Tongue (tissue), 2 donors: Measurements from ENCODE around the gene ZNF549. TPM values are rescaled to one million over a fixed set of nuclear protein-coding genes. Genes with fewer than 3 reads are reported as not detected.

ENCODE experiments used
- DNase-seq: peaks from one replicate; pipeline ENCODE4 v3.0.0-alpha.2; 2015
- total RNA-seq: library from RNA; depleted of rRNA; stranded (reverse); fragments of >200 nt; gene quantifications from one replicate; pipeline ENCODE4 v1.2.3, GENCODE V29; 2014

Gene ZNF549
- total RNA-seq, 1 donor from 2014 or later: 9.3 TPM

DNA sequence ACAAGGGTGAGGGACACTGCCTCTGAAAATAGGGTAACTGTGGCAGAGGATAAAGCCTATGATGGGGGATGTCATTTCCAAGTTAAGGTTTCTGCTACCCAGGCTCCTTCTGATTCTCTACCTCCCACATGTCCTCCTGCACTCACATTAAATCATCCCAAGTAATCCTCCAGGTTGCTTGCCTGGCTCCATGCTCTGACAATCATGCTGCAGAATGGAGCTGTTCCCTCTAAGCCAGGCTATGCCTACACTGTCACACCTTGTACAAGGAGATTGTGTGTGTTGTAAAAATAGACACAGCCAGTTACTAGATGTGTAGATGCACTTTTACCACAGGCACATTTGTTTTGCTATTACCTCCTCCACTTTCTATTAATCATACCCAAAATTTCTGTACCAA lies 43.6 kb downstream of the ZNF549 start:
- DNase-seq: no peak

DNA sequence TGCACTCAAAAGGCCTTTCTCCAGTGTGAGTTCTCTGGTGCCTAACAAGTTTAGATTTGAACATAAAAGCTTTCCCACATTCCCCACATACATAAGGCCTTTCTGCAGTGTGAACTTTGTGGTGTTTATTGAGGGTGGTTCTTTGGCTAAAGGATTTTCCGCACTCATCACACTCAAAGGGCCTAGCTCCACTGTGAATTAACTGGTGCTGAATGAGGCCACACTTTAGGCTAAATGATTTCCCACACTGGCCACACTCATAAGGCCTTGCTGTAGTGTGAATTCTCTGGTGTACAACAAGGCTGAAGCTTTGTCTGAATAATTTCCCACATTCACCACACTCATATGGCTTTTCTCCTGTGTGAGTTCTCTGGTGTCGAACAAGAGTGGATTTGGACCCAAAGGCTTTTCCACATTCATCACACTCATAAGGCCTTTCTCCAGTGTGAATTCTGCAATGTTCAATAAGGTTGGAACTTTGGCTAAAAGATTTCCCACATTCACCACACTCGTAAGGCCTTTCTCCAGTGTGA lies 45.3 kb downstream of the ZNF549 start:
- DNase-seq: no peak

DNA sequence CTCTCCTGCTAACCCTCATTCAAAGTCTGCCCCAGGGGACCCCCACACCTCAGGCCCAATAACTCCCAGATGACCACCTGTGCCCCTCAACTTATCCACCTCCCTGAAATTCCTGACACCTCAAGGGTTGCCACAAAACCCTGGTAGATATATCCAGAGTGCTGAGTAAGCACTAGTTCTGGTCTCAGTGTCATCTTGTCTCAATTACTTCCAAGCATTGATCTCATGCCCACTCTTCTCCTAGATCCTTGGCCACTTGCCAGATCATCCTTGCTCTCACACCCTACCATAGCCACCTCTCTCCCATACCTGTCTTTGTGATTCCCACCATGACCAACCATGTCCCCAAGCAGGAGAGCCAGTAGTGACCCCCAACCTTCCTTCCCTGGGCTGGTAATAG lies 49.5 kb downstream of the ZNF549 start:
- DNase-seq: no peak

DNA sequence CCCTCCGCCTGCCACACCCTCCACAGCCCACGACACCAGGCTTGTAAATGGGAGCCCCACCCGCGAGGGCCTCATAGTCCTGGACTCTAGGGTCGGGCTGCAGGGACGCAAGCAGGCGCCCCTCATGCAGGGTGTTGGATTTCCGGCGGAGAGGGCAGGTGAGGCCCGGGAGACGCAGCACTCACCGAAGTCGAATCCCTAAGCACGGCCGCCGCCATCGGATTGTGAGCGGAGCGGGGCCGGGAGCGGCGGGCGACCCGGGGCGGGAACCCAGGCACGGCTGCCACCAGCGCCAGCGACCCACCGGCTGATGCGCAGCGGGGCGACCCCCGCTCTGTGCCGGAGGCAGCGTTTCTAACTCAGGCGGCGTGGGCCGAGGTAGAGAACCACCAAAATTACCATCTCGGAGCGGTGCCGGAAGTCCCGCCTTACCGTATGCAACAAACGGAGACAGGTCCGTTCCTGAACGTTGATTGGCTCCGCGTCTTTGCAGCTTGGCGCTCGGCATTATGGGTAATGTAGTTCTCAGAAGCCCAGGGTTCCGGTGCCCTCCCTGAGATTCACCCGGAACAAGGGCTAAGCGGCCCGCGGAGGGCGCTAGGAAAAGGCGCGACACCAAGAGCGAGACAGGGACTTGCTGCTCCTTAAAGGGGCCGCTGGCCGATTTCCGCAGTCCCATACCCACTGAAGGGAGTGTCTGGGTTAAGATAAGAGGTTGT lies 51.5 kb downstream of the ZNF549 start, which contains the start of gene ZNF416:
TSS of gene ZNF416 (minus strand) at position 425 of the 719 bp plus-strand sequence. CDS start at position 218, 207 bp downstream.
- peak; percentile 99 for DNase-seq

DNA sequence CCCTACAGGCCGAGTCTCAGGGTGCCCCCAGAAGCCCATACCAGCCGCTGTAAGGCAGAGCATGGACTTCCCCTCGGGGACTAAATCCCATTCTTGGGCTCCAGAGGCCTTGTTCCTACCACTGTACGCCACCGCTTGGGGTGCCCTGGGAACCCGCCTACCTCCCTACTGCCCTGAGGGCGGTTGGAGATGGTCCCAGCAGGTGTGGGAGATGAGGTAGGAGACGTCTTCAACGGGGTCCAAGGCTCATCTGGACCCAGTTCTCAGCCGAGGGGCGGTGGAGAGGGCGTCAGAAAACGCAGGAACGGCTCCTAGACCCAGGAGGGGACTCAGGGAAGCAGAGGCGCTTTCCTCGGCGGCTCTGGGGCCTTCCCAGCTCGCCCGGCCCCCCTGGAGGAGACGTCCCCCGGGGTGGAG lies 56.0 kb downstream of the ZNF549 start:
- DNase-seq: no peak

DNA sequence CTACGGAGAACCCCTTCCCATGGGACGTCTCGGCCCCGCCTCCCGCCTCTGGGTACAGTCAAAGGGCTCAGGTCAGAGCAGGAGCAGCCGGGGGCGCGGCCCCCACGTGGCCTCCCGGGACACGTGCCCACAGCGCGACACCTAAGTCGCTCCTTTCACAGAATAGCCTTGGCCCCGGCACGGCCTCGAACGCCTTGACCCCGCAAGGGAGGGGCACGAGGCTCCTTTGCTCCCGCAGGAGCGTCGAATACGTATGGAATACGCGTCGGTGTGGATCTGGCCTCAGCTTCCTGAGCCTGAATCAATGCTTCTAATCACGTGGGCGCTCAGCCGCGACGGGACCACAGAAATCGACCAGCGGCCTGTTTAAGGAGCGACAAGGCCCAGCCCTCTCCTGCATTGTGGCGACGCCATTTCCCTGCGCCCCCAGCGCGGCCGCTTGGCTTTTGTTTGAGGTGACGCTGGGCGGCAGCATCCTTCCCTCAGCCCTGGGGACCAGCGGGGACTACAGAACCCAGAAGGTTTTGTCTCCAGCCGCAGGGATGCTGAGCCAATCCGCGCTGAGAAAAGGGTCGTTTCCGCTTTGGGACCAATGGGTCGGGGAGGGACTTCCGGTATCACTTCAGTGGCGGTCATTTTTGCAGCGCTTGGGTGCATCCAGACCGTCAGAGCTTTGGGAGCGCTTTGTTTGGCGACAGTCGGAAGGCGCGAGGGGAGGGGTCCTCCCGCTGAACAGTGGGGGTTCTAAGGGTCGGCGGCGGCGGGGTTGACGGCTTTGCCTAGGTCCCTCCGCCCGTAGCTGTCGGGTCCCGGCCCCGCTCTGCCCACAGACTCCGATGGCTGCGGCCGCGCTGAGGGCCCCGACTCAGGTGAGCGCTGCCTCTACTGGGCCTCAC lies 56.6 kb downstream of the ZNF549 start, which contains the start of gene ZIK1:
TSS of gene ZIK1 (plus strand) at position 625 of the 896 bp plus-strand sequence. CDS start at position 837, 212 bp downstream.
- DNase-seq: peak; percentile 98

DNA sequence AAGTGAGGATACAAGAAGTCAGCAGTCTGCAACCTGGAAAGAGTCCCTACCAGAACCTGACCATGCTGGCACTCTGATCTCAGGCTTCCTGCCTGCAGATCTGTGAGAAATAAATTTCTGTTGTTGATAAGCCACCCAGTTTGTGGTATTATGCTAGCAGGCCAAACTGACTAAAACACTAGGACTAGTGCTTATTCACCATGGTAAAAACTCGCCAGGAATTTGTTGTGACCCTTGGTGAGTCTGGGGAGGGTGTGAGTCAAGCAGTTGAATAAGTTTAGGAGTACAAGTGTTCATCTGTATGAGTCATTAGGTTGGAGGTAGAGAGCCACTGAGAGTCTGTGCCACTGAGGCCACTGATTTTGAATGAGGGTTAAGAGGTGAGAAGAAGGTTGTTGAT lies 60.4 kb downstream of the ZNF549 start:
- no peak for DNase-seq

DNA sequence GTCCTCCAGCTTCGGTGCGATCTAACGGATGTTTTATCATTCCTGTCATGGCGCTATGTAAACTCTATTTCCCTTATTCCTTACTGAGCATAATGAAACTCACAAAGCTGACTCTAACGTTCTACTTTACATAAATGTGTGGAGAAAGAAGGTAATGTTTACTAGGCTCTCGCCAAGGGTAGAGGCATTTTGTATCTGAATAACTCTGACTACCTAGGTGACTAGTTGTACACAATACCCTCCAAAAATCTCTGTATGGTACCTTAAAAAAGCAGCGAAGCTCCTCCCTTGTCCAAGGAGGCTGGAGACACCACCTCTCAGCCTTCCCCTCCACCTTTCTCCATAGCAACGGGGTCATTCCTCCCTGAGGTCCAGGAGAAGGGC lies 72.2 kb downstream of the ZNF549 start:
- no peak for DNase-seq

DNA sequence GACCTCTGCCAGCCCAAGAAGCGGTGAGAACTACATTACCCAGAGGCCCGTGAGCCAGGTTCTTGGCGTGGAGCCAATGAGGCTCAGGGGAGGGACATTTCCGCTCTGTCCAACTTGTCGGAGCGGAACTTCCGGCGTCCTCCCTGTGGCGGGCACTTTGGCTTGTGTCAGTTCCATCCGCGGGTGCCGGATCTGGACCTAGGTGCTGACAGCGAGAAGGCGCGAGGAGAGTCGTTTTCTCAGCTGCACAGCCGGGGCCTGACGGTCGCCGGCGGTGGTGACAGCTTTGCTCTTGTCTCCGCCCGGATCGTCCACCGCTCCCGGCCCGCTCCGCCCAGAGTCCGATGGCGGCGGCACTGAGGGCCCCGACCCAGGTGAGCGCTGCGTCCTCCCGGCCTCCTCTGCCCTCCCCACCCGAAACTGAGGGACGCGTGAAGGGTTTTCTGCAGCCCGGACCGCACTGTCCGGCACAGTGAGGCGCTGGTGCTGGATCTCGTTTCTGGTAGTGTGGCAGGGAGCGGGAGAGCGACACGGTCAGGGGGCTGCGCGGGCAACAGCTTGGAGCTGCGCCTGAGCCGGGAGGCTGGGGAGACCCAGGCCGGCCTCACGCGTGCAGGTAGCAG lies 72.7 kb downstream of the ZNF549 start, which contains the start of gene ZNF530:
TSS of gene ZNF530 (plus strand) at position 125 of the 623 bp plus-strand sequence. CDS start 4,461 bp downstream, outside the sequence.
- peak; percentile 97 for DNase-seq

DNA sequence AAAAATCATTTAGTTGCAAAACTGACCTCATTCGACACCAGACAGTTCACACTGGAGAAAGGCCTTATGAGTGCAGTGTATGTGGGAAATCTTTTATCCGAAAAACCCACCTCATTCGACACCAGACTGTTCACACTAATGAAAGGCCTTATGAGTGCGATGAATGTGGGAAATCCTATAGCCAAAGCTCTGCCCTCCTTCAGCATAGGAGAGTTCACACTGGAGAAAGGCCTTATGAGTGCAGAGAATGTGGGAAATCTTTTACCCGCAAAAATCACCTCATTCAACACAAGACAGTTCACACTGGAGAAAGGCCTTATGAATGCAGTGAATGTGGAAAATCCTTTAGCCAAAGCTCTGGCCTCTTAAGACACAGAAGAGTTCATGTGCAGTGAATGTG lies 79.8 kb downstream of the ZNF549 start:
- DNase-seq: no peak

Other genes with a start within 250 kb of the ZNF549 start
- 110 TPM for gene ZNF460, start 246.9 kb upstream of the ZNF549 start, total RNA-seq
- 19.2 TPM for gene ZNF543, start 206.9 kb upstream of the ZNF549 start, total RNA-seq
- 13.5 TPM for gene ZNF304, start 176.1 kb upstream of the ZNF549 start, total RNA-seq
- gene TRAPPC2B, start 163.8 kb upstream of the ZNF549 start, total RNA-seq: 15.8 TPM
- 4.9 TPM for gene ZNF547, start 163.8 kb upstream of the ZNF549 start, total RNA-seq
- gene ZNF548, start 137.5 kb upstream of the ZNF549 start, total RNA-seq: 43.4 TPM
- gene ZNF17, start 116.2 kb upstream of the ZNF549 start, total RNA-seq: 22.5 TPM
- gene ZNF749, start 92.0 kb upstream of the ZNF549 start, total RNA-seq: 15.8 TPM
- gene VN1R1, start 70.2 kb upstream of the ZNF549 start, total RNA-seq: 1.2 TPM
- 25.2 TPM for gene ZNF772, start 49.8 kb upstream of the ZNF549 start, total RNA-seq
- 12.0 TPM for gene ZNF419, start 39.6 kb upstream of the ZNF549 start, total RNA-seq
- 34.7 TPM for gene ZNF773, start 27.4 kb upstream of the ZNF549 start, total RNA-seq
- gene ZNF550, start 32.5 kb downstream of the ZNF549 start, total RNA-seq: 15.1 TPM
- gene ZNF416, start 51.6 kb downstream of the ZNF549 start, total RNA-seq: 5.4 TPM
- 11.2 TPM for gene ZIK1, start 56.8 kb downstream of the ZNF549 start, total RNA-seq
- gene ZNF530, start 72.5 kb downstream of the ZNF549 start, total RNA-seq: 5.1 TPM
- gene ZNF134, start 86.9 kb downstream of the ZNF549 start, total RNA-seq: 23.3 TPM
- 19.0 TPM for gene ZNF211, start 105.8 kb downstream of the ZNF549 start, total RNA-seq
- not detected for gene ZSCAN4, start 141.6 kb downstream of the ZNF549 start, total RNA-seq
- gene ZNF551, start 154.6 kb downstream of the ZNF549 start, total RNA-seq: 18.9 TPM
- gene ZNF154, start 181.8 kb downstream of the ZNF549 start, total RNA-seq: 13.1 TPM
- 8.4 TPM for gene ZNF671, start 200.3 kb downstream of the ZNF549 start, total RNA-seq
- 22.4 TPM for gene ZNF776, start 219.5 kb downstream of the ZNF549 start, total RNA-seq
- 29.4 TPM for gene ZNF586, start 242.3 kb downstream of the ZNF549 start, total RNA-seq